A549 (cell line): ENCODE results near the gene TRMT11.

Experiments
- CBX2 ChIP-seq: fragments of 200-600 bp; sonication (generic); IDR thresholded peaks from 2 replicates; pipeline ENCODE4 v1.6.1; 2016; ENCODE audit warnings: low read depth, mild to moderate bottlenecking, borderline replicate concordance
- CEBPB ChIP-seq, 2 experiments: fragments of >200 bp in 1 of 2; sonication (Bioruptor Twin) in 1 of 2; formaldehyde crosslinking in 1 of 2; IDR thresholded peaks; 2 replicates each; pipeline ENCODE4 v1.6.1; 2012 to 2016
- FOSB ChIP-seq: fragments of 250-450 bp; sonication (Bioruptor Pico); IDR thresholded peaks from 2 replicates; pipeline ENCODE4 v1.5.0; 2020; ENCODE audit warnings: mild to moderate bottlenecking, moderate library complexity
- FOSL2 ChIP-seq, 2 experiments: fragments of 450-650 bp in 1 of 2; fragments of >200 bp in 1 of 2; sonication (Bioruptor Twin) in 1 of 2; formaldehyde crosslinking; IDR thresholded peaks; 2 replicates each; pipeline versions ENCODE4 v1.5.0 to v1.6.1; 2016 to 2020; ENCODE audit warnings: mild to moderate bottlenecking in 1 of 2, moderate library complexity in 1 of 2
- TP53 ChIP-seq: fragments of 250-450 bp; sonication (Bioruptor Pico); IDR thresholded peaks from 2 replicates; pipeline ENCODE4 v1.5.0; 2021; ENCODE audit warnings: mild to moderate bottlenecking, moderate library complexity
- ZC3H11A ChIP-seq: fragments of 450-650 bp; IDR thresholded peaks from 2 replicates; pipeline ENCODE4 v1.6.1; 2014; ENCODE audit warnings: antibody characterized with exemption, mild to moderate bottlenecking
- TF ChIP-seq, protein P1 (sequence below): fragments of 150-350 bp; IDR thresholded peaks from 2 replicates; pipeline ENCODE4 v1.6.1; 2014; ENCODE audit warnings: low read depth, mild to moderate bottlenecking, low read length
- TF ChIP-seq, protein P2 (sequence below): fragments of >200 bp; sonication (Bioruptor Twin); formaldehyde crosslinking; IDR thresholded peaks from 3 replicates; pipeline ENCODE4 v1.5.1; 2016

DNA sequence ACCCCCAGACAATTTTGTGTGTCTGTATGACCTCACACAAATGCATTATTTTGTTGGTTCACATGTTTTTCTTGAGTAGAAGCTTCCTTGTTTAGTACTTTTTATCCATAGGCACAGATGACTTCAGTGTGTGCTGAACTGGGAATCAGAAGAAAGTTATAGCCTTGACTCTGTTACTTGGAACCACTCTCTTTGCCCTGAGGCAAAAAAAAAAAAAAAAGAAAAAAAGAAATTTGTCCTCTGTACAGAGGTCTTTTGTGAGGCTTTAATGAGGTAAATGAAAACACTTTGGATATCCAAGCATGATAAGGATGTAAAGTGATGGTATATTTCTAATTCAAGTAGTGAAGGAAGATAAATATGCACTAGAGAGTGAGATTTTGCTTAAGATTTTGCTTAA lies 51.9 kb downstream of the TRMT11 start:
- TF ChIP-seq, protein P1, sequence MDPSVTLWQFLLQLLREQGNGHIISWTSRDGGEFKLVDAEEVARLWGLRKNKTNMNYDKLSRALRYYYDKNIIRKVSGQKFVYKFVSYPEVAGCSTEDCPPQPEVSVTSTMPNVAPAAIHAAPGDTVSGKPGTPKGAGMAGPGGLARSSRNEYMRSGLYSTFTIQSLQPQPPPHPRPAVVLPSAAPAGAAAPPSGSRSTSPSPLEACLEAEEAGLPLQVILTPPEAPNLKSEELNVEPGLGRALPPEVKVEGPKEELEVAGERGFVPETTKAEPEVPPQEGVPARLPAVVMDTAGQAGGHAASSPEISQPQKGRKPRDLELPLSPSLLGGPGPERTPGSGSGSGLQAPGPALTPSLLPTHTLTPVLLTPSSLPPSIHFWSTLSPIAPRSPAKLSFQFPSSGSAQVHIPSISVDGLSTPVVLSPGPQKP = no peak
- TF ChIP-seq, protein P2, sequence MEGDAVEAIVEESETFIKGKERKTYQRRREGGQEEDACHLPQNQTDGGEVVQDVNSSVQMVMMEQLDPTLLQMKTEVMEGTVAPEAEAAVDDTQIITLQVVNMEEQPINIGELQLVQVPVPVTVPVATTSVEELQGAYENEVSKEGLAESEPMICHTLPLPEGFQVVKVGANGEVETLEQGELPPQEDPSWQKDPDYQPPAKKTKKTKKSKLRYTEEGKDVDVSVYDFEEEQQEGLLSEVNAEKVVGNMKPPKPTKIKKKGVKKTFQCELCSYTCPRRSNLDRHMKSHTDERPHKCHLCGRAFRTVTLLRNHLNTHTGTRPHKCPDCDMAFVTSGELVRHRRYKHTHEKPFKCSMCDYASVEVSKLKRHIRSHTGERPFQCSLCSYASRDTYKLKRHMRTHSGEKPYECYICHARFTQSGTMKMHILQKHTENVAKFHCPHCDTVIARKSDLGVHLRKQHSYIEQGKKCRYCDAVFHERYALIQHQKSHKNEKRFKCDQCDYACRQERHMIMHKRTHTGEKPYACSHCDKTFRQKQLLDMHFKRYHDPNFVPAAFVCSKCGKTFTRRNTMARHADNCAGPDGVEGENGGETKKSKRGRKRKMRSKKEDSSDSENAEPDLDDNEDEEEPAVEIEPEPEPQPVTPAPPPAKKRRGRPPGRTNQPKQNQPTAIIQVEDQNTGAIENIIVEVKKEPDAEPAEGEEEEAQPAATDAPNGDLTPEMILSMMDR = no peak
- TF ChIP-seq FOSB = no peak
- no peak for TF ChIP-seq CBX2
- TF ChIP-seq CEBPB (IDR thresholded peaks at IDR 0.05) = no peak
- TF ChIP-seq ZC3H11A = no peak
- no peak for TF ChIP-seq FOSL2 (IDR thresholded peaks at IDR 0.05)
- TF ChIP-seq FOSL2 (CRISPR knock-in tag; IDR thresholded peaks at IDR 0.05) = no peak
- TF ChIP-seq TP53 (CRISPR knock-in tag) = no peak
